Measurements from ENCODE around the gene PQBP1.
"Not testable (repeated sequence)": the region's sequence is repeated elsewhere in the genome, so short reads cannot be mapped to it uniquely, and the experiment has no call there.

Gene PQBP1, protein sequence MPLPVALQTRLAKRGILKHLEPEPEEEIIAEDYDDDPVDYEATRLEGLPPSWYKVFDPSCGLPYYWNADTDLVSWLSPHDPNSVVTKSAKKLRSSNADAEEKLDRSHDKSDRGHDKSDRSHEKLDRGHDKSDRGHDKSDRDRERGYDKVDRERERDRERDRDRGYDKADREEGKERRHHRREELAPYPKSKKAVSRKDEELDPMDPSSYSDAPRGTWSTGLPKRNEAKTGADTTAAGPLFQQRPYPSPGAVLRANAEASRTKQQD

DNA sequence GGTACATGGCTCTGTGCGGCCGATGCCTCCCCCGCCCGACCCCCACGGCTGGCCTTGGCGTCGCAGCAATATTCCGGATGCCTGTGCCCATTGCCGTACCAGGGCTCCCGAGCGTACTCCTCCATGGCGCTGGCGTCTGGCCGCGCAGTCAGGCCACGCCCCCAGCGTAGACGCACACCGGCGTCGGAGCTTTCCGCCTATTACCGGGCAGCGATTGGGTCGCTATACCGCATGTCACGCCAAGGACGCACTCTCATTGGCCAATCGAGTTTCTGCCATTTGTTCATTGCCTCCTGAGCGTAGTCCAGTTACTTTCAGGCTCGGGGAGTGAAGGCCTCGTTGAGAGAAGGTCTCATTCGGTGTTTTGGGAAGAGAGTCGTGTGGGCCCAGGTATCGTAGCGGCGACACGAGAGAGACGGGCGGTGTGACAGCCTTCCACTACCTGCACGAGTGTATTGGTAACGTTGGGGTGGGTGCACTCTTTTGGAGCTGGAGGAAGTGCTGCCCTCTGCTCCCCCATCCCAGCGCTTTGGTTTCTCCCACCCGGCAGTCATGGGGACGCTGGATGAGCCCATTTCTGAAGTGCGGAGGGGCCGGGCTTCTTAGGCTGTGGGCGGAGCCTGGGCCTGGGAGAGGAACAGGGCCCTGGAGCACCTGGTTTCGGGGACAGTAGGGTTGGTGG is at the start of gene PQBP1, which contains the start of gene TIMM17B:
TSS of gene PQBP1 (plus strand) at position 306 of the 682 bp plus-strand sequence. CDS start 580 bp downstream, outside the sequence.
TSS of gene TIMM17B (minus strand) at position 144 of the 682 bp plus-strand sequence. CDS start at position 125, 19 bp downstream.
- Mint-ChIP-seq H3K4me1 (peaks cover 31% of the 10 kb centered on the region), H3K27ac (peak within 1 kb of the TSS; percentile 97), H3K4me3 (peak within 1 kb of the TSS; percentile 84), H3K27me3 (no peaks in the 10 kb centered on the region), H3K9me3 (no peaks in the 10 kb centered on the region), H3K36me3 (peaks cover 22% of the 10 kb centered on the region)
- peak; percentile 92 for DNase-seq
- CTCF ChIA-PET = interaction anchor here (0.7 to 1.0 kb wide), 3 partner anchors 40 to 146 kb away, joined by 3 read pairs; no protein-coding TSS in a partner anchor

DNA sequence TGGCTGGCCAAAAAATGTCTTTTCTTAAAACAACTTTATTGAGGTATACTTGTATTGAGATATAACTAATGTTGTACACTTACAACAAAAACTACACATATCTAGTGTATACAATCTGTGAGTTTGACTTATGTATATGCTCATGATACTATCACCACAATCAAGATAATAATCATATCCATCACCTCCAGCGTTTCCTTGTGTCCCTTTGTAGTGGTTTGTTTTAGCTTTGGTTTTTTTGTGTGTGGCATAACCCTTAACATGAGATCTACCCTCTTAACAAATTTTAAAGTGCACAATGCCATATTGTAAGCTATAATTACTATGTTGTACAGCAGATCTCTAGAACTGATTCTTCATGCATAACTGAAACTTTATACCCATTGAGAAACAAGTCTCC is 48.9 kb upstream of the PQBP1 start:
- CTCF ChIA-PET = no interaction called here

DNA sequence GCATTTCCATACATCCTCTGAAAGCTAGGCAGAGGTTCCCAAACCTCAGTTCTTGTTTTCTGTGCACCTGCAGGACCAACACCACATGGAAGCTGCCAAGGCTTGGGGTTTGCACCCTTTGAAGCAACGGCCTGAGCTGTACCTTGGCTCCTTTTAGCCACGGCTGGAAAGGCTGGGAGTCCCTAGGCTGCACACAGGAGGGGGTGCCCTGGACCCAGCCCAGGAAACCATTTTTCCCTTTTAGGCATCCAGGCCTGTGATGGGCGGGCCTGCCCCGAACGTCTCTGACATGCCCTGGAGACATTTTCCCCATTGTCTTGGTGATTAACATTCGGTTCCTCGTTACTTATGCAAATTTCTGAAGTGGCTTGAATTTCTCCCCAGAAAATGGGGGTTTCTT is 44.9 kb upstream of the PQBP1 start:
- H3K27ac Mint-ChIP-seq = no peak overlapping the region
- H3K4me3 Mint-ChIP-seq = no peak overlapping the region
- no peaks in the 10 kb centered on the region for H3K9me3 Mint-ChIP-seq
- H3K4me1 Mint-ChIP-seq = peaks cover 12% of the 10 kb centered on the region
- H3K27me3 Mint-ChIP-seq = peaks cover 29% of the 10 kb centered on the region
- no peak for DNase-seq
- CTCF ChIA-PET = interaction anchor here (0.7 kb wide), 1 partner anchor 205 kb away, joined by 3 read pairs; no protein-coding TSS in a partner anchor
- no peaks in the 10 kb centered on the region for H3K36me3 Mint-ChIP-seq

More for the DNA sequence above, 48.9 kb upstream of the PQBP1 start:
- DNase-seq = no peak
- Mint-ChIP-seq H3K27ac (no peak overlapping the region), H3K4me3 (no peak overlapping the region), H3K9me3 (no peaks in the 10 kb centered on the region), H3K36me3 (no peaks in the 10 kb centered on the region), H3K4me1 (peaks cover 8% of the 10 kb centered on the region), H3K27me3 (peaks cover 13% of the 10 kb centered on the region)

DNA sequence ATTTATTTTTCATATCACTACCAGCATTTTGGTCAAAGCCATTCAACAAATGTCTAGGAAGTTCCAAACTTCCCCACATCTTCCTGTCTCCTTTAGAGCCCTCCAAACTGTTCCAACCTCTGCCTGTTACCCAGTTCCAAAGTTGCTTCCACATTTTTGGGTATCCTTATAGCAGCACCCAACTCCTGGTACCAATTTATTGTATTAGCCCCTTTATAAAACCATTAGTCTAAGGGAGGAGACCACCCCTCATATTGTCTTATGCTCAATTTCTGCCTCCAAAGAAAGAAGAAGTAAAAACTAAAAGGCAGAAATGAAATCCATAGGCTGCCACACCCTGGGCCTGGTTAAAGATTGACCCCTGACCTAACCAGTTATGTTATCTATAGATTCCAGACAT is 44.2 kb upstream of the PQBP1 start:
- CTCF ChIA-PET, H3K4me3 Mint-ChIP-seq, H3K9me3 Mint-ChIP-seq, H3K36me3 Mint-ChIP-seq, H3K27ac Mint-ChIP-seq, DNase-seq: not testable (repeated sequence)
- peaks cover 29% of the 10 kb centered on the region for H3K27me3 Mint-ChIP-seq
- H3K4me1 Mint-ChIP-seq = peaks cover 12% of the 10 kb centered on the region

DNA sequence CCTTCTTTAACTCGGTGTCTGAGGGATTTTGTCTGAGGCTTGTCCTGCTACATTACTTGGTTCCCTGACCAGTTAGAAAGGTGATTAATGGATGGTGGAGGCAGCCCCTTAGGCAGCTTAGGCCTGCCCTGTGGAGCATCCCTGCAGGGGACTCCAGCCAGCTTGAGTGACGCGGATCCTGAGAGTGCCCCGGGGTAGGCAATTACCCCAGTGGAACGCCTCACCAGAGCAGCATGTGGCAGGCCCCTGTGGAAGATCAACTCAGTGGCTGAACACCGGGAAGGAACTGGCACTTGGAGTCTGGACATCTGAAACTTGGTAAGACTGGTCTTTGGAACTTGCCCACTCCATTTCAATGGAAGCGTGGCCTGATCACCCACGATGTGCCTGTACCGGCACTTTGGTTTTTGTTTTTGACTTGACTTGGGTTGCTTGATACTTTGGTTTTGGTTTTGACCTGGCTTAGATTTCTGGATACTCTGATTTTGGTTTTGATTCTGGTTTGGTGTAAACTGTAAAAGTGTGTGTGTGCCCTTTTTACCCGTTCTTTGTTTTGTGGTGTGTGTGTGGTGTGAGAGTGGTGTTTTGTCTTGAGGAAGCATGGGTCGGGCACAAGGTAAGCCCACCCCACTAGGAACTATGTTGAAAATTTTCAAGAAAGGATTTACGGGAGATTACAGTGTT is 43.5 kb upstream of the PQBP1 start:
- H3K36me3 Mint-ChIP-seq, H3K4me3 Mint-ChIP-seq, DNase-seq, H3K9me3 Mint-ChIP-seq, H3K4me1 Mint-ChIP-seq, CTCF ChIA-PET, H3K27ac Mint-ChIP-seq: not testable (repeated sequence)
- peaks cover 29% of the 10 kb centered on the region for H3K27me3 Mint-ChIP-seq

DNA sequence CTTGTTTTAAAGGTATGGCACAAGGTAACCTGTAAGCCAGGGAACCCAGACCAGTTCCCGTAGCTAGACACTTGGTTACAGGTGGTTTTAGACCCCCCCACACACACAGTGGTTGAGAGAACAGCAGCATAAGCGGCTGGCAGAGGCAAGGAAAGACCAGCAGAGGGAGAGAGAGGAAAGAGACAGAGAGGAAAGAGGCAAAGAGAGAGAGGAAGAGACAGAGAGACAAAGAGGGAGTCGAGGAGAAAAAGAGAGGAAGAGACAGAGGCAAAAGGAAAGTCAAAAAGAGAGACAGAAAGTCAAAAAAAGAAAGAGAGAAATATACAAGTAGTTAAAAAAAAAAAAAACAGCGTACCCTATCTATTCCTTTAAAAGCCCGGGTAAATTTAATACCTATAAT is 42.8 kb upstream of the PQBP1 start:
- CTCF ChIA-PET = no interaction called here
- Mint-ChIP-seq H3K27ac (no peak overlapping the region), H3K36me3 (no peaks in the 10 kb centered on the region), H3K4me1 (peaks cover 4% of the 10 kb centered on the region), H3K9me3 (no peaks in the 10 kb centered on the region), H3K27me3 (peaks cover 29% of the 10 kb centered on the region), H3K4me3 (no peak overlapping the region)
- DNase-seq = peak; percentile 43

DNA sequence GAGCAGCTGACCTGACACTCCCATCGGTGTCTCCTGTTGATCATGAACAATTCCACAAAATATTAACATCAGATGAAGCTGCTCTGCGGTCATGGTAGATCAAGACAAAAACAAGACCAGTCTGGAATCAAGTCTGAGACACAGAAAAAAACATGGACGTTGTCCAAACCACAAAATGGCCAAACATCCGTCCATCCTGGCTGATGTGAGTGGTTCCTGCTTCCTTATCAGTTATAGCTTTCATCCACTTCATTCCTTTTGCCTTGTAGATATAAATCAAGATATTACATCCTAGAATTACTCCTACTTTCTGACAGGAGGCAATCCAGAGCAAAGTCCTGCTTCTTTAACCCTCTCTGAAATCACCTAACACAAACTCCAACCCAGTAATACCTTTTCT is 33.5 kb upstream of the PQBP1 start:
- CTCF ChIA-PET = interaction anchor here (1.2 kb wide), 1 partner anchor 216 kb away, joined by 3 read pairs; no protein-coding TSS in a partner anchor
- Mint-ChIP-seq H3K4me3 (no peak overlapping the region), H3K9me3 (no peaks in the 10 kb centered on the region), H3K4me1 (no peaks in the 10 kb centered on the region), H3K27me3 (peaks cover 19% of the 10 kb centered on the region), H3K27ac (no peak overlapping the region), H3K36me3 (no peaks in the 10 kb centered on the region)
- DNase-seq = no peak

DNA sequence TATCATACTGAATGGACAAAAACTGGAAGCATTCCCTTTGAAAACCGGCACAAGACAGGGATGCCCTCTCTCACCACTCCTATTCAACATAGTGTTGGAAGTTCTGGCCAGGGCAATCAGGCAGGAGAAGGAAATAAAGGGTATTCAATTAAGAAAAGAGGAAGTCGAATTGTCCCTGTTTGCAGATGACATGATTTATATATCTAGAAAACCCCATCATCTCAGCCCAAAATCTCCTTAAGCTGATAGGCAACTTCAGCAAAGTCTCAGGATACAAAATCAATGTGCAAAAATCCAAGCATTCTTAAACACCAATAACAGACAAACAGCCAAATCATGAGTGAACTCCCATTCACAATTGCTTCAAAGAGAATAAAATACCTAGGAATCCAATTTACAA is 25.7 kb upstream of the PQBP1 start:
- DNase-seq, H3K27ac Mint-ChIP-seq, H3K9me3 Mint-ChIP-seq, H3K4me1 Mint-ChIP-seq, CTCF ChIA-PET, H3K36me3 Mint-ChIP-seq, H3K4me3 Mint-ChIP-seq: not testable (repeated sequence)
- peaks cover 18% of the 10 kb centered on the region for H3K27me3 Mint-ChIP-seq

DNA sequence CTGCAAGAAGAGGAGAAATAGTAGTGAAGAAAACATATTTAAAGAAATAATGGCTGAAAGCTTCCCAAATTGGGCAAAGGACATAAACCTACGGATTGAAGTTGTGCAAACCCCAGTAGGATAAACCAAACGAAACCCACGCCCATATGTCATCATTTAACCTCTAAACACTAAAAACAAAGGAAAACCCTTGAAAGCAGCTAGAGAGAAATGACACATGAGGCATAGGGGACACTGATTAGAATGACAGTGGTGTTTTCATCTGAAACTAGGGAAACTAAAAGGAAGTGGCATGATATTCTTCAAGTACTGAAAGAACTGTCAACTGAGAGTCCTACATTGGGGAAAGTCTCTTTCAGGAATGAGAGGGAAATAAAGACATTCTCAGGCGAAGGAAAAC is 20.8 kb upstream of the PQBP1 start:
- H3K4me1 Mint-ChIP-seq, H3K9me3 Mint-ChIP-seq, DNase-seq, H3K27me3 Mint-ChIP-seq, CTCF ChIA-PET, H3K36me3 Mint-ChIP-seq, H3K27ac Mint-ChIP-seq, H3K4me3 Mint-ChIP-seq: not testable (repeated sequence)

DNA sequence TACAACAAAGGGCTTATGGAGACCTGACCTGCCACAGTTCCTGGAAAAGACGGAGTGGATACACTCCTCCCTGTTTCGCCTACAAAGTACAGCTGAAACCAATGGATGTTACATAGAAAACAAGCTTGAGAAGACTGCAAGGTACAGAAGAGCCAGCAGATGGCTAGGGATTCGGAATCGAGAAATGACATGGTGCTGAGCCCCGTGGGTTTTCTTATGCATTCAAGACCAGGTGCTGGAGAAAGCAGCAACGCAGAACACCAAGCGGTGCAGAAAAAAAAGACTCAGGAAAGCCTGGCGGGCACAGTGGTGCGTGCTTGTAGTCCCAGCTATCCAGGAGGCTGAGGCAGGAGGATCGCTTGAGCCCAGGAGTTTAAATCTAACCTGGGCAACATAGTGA is 14.0 kb upstream of the PQBP1 start:
- H3K4me1 Mint-ChIP-seq = no peaks in the 10 kb centered on the region
- no peak overlapping the region for H3K4me3 Mint-ChIP-seq

DNA sequence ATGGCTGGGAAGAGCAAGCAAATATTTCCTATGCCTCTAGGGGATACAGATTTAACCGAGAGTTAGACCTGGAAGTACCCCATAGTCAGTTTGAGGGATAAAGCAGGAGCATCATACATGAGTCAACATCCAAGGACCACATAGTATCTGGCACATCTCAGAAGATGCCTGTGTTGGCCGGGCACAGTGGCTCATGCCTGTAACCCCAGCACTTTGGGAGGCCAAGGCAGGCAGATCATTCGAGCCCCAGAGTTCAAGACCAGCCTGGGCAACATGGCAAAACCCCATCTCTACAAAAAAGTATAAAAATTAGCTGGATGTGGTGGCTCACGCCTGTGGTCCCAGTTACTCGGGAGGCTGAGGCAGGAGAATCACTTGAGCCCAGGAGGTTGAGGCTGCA is 11.1 kb upstream of the PQBP1 start:
- not testable (repeated sequence) for H3K4me1 Mint-ChIP-seq, H3K4me3 Mint-ChIP-seq, H3K9me3 Mint-ChIP-seq, H3K27ac Mint-ChIP-seq, DNase-seq, H3K36me3 Mint-ChIP-seq, H3K27me3 Mint-ChIP-seq
- CTCF ChIA-PET = interaction anchor here (0.6 kb wide), 1 partner anchor 17 kb away, joined by 3 read pairs; no protein-coding TSS in a partner anchor

More for the DNA sequence above, 14.0 kb upstream of the PQBP1 start:
- Mint-ChIP-seq H3K9me3 (no peaks in the 10 kb centered on the region), H3K27me3 (peaks cover 10% of the 10 kb centered on the region), H3K27ac (no peak overlapping the region), H3K36me3 (no peaks in the 10 kb centered on the region)
- CTCF ChIA-PET = no interaction called here
- no peak for DNase-seq

DNA sequence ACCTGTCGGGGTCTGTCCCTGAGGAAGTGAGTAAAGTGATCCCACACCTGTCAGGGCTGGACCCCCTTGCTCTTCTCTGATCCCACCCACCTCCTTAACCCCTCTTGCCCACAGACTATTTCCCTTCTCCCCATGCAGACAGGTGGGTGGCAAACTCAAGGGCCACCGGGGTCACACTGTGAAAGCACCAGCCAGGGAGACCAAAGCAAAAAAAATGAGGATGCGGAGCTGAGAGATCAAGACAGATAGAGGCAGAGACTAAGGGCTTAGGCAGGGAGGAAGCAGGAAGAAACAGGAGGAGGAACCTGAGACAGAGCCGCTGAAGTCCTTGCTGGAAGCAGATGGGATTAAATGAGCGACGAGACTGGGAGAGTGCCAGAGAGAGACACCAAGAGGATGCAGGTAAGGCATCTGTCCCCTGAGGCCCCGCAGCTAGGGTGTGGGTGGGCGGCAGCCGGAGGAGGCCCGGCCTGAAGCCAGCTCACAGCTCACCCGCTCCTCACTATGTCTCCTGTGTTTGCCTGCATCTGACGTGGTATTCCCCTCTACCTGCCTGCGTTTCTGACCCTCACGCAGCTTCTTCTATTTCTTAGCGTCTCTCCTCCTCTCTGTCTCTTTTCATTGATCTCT is 7.3 kb upstream of the PQBP1 start:
- peaks cover 27% of the 10 kb centered on the region for H3K4me1 Mint-ChIP-seq
- H3K4me3 Mint-ChIP-seq = peak overlapping the region; percentile 91
- peaks cover 9% of the 10 kb centered on the region for H3K36me3 Mint-ChIP-seq
- DNase-seq = no peak
- no peaks in the 10 kb centered on the region for H3K27me3 Mint-ChIP-seq
- peak overlapping the region; percentile 85 for H3K27ac Mint-ChIP-seq
- no peaks in the 10 kb centered on the region for H3K9me3 Mint-ChIP-seq
- CTCF ChIA-PET = interaction anchor here (1.5 kb wide), 1 partner anchor 50 kb away, joined by 7 read pairs; no protein-coding TSS in a partner anchor

DNA sequence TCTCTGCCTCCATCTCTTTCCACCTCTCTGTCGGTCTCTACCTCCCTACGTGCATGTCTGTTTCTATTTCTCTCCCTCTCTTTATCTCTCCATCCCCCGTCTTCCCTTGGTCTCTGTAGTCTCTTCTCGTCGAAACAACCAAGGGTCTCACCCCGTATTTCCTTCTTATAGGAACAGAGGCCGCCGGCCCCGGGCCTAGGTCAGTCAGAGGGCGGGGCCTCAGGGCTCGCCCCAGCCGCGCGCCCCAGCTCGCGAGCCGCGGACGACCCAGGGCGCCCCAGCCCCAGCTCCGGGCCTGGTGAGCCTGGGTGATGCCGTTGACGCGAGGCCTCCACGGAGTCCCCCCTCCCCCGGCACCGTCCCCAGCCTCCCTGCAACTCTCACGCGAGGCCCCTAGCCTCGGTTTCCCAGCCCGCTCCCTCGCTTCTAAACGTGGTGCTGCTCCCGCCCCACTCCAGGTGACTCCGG is 6.8 kb upstream of the PQBP1 start:
- no peak for DNase-seq
- Mint-ChIP-seq H3K9me3 (no peaks in the 10 kb centered on the region), H3K27ac (peak overlapping the region; percentile 85), H3K27me3 (no peaks in the 10 kb centered on the region), H3K4me3 (peak overlapping the region; percentile 91), H3K4me1 (peaks cover 28% of the 10 kb centered on the region), H3K36me3 (peaks cover 9% of the 10 kb centered on the region)
- CTCF ChIA-PET = interaction anchor here (1.0 to 1.9 kb wide), 6 partner anchors 16 to 243 kb away, joined by 3 to 8 read pairs (median 5); partner anchors contain the start of gene SLC35A2
